Activated CD8-positive, alpha-beta memory T cell treated with anti-CD3 and anti-CD28 coated beads for 48 hours (primary cell): ENCODE data around the gene WFDC1.

Experiments used
- DNase-seq, 3 experiments: peaks; one replicate each; pipeline ENCODE4 v3.0.0-alpha.2; 2020; ENCODE audit warnings: low read depth in 2 of 3, low spot score in 2 of 3

WFDC1 gene

GRCh38 chr16:84370723-84371552, 76.3 kb downstream of the WFDC1 start:
- DNase-seq: no peak

- no peak for DNase-seq
Observed at GRCh38 chr16:84371553-84371865, 76.8 kb downstream of the WFDC1 start.

GRCh38 chr16:84373907-84374489, 79.3 kb downstream of the WFDC1 start:
- no peak for DNase-seq

- no peak for DNase-seq
Observed at GRCh38 chr16:84378099-84378498, 83.4 kb downstream of the WFDC1 start.

GRCh38 chr16:84378567-84378966, 83.9 kb downstream of the WFDC1 start:
- DNase-seq: no peak

GRCh38 chr16:84379008-84379708, 84.5 kb downstream of the WFDC1 start:
- DNase-seq: no peak
